IMR-90 (cell line): Measurements from ENCODE around the gene TTC28. TPM values are rescaled to one million over a fixed set of nuclear protein-coding genes. Genes with fewer than 3 reads are reported as not detected.

Source experiments
- ATAC-seq: fragments of 200-7000 bp; cut with Tn5 transposase; 2 replicates; pipeline ENCODE4 v1.9.1; 2020; ENCODE audit warnings: low read depth, mild to moderate bottlenecking, moderate library complexity
- BruUV-seq: library from RNA; stranded (reverse); fragments of 400-500 nt; replicated peaks from 2 replicates; lab custom pipeline; 2021; lab: Mats Ljungman, UMichigan
- CTCF ChIA-PET: fragments of 300-600 bp; formaldehyde crosslinking; extraction: SDS; loops from one replicate; lab custom pipeline; 2021; ENCODE audit warnings: antibody characterized with exemption; lab: Yijun Ruan, JAX
- POLR2A ChIA-PET: fragments of 300-600 bp; sonication (Branson Sonifier 250); formaldehyde crosslinking; loops from one replicate; lab custom pipeline; 2022; ENCODE audit warnings: antibody characterized with exemption; ENCODE audit not compliant: unreplicated experiment; lab: Charles Lee
- DNase-seq: peaks from one replicate; pipeline ENCODE4 v3.0.0; 2013
- H2AFZ ChIP-seq: replicated peaks from 2 replicates; pipeline ENCODE3; 2013; ENCODE audit warnings: low read length, mild to moderate bottlenecking; ENCODE audit not compliant: poor library complexity
- H2AK5ac ChIP-seq: 2 replicates; pipeline ENCODE4 v1.6.1; 2013; ENCODE audit warnings: low read depth, low read length, inconsistent platforms
- H2AK9ac ChIP-seq: replicated peaks from 2 replicates; pipeline ENCODE3; 2013; ENCODE audit warnings: mild to moderate bottlenecking, low read depth, low read length, moderate library complexity; ENCODE audit not compliant: poor library complexity
- H2BK120ac ChIP-seq: 2 replicates; pipeline ENCODE4 v1.6.1; 2013; ENCODE audit warnings: low read depth, low read length, inconsistent platforms
- H2BK15ac ChIP-seq: 3 replicates; pipeline ENCODE4 v1.6.1; 2013; ENCODE audit warnings: low read depth, low read length, inconsistent platforms
- H2BK20ac ChIP-seq: 2 replicates; pipeline ENCODE4 v1.6.1; 2013; ENCODE audit warnings: low read depth, mild to moderate bottlenecking, inconsistent platforms, low read length, moderate library complexity
- H2BK5ac ChIP-seq: 2 replicates; pipeline ENCODE4 v1.6.1; 2013; ENCODE audit warnings: mild to moderate bottlenecking, low read depth, low read length, inconsistent platforms; ENCODE audit not compliant: poor library complexity, severe bottlenecking
- H3K14ac ChIP-seq: replicated peaks from 2 replicates; pipeline ENCODE4 v1.6.1; 2013; ENCODE audit warnings: low read depth, low read length, inconsistent platforms
- H3K18ac ChIP-seq: 2 replicates; pipeline ENCODE4 v1.6.1; 2013; ENCODE audit warnings: low read depth, low read length, control low read depth
- H3K23ac ChIP-seq: 2 replicates; pipeline ENCODE4 v1.6.1; 2013; ENCODE audit warnings: low read depth, low read length, inconsistent platforms
- H3K27ac ChIP-seq: 2 replicates; pipeline ENCODE4 v1.5.1; 2013; ENCODE audit warnings: mild to moderate bottlenecking, control low read depth, low read length; ENCODE audit not compliant: insufficient read depth
- H3K27me3 ChIP-seq: 2 replicates; pipeline ENCODE4 v1.6.1; 2013; ENCODE audit warnings: low read length; ENCODE audit not compliant: control insufficient read depth, insufficient read depth
- H3K36me3 ChIP-seq: 2 replicates; pipeline ENCODE4 v1.6.1; 2013; ENCODE audit warnings: low read length, mixed read lengths; ENCODE audit not compliant: control insufficient read depth, insufficient read depth
- H3K4ac ChIP-seq: 2 replicates; pipeline ENCODE4 v1.6.1; 2013; ENCODE audit warnings: low read depth, low read length, inconsistent platforms
- H3K4me1 ChIP-seq: 2 replicates; pipeline ENCODE4 v1.6.1; 2013; ENCODE audit warnings: low read length, mixed read lengths; ENCODE audit not compliant: control insufficient read depth, insufficient read depth
- H3K4me2 ChIP-seq: 2 replicates; pipeline ENCODE4 v1.6.1; 2013; ENCODE audit warnings: low read depth, mild to moderate bottlenecking, control low read depth, low read length, moderate library complexity
- H3K4me3 ChIP-seq: 2 replicates; pipeline ENCODE4 v1.5.1; 2013; ENCODE audit warnings: low read depth, mild to moderate bottlenecking, control low read depth, low read length, moderate library complexity; ENCODE audit not compliant: insufficient read depth
- H3K56ac ChIP-seq: 2 replicates; pipeline ENCODE4 v1.6.1; 2013; ENCODE audit warnings: low read length, inconsistent platforms; ENCODE audit not compliant: insufficient read depth; ENCODE audit errors: extremely low read depth
- H3K79me1 ChIP-seq, 2 experiments: 2 replicates each; pipeline ENCODE4 v1.6.1; 2013; ENCODE audit warnings: low read length in 2 of 2, inconsistent platforms in 1 of 2, low read depth in 1 of 2
- H3K9ac ChIP-seq: 2 replicates; pipeline ENCODE4 v1.6.1; 2013; ENCODE audit warnings: low read depth, low read length, control low read depth
- H3K9me1 ChIP-seq: 2 replicates; pipeline ENCODE4 v1.6.1; 2013; ENCODE audit warnings: low read length, inconsistent platforms; ENCODE audit not compliant: insufficient read depth
- H3K9me3 ChIP-seq: 2 replicates; pipeline ENCODE4 v1.6.1; 2013; ENCODE audit warnings: low read length; ENCODE audit not compliant: control insufficient read depth, insufficient read depth
- H4K20me1 ChIP-seq: 2 replicates; pipeline ENCODE4 v1.6.1; 2013; ENCODE audit warnings: low read length, inconsistent platforms; ENCODE audit not compliant: insufficient read depth
- H4K5ac ChIP-seq: 2 replicates; pipeline ENCODE4 v1.6.1; 2013; ENCODE audit warnings: mild to moderate bottlenecking, low read depth, low read length, control low read depth
- H4K8ac ChIP-seq, 2 experiments: 2 replicates each; pipeline ENCODE4 v1.6.1; 2013; ENCODE audit warnings: low read depth in 2 of 2, low read length in 2 of 2, control low read depth in 1 of 2, inconsistent platforms in 1 of 2
- H4K91ac ChIP-seq: 2 replicates; pipeline ENCODE4 v1.6.1; 2013; ENCODE audit warnings: low read depth, low read length, inconsistent platforms; ENCODE audit not compliant: insufficient read depth
- CEBPB ChIP-seq: IDR thresholded peaks from 2 replicates; pipeline ENCODE4 v1.6.1; 2012; ENCODE audit warnings: low read depth, low read length, improper control_type of control experiment
- CHD1 ChIP-seq: IDR thresholded peaks from 2 replicates; pipeline ENCODE4 v1.6.1; 2012; ENCODE audit warnings: low read depth, low read length, improper control_type of control experiment
- ELK1 ChIP-seq: fragments of 150-350 bp; IDR thresholded peaks from 2 replicates; pipeline ENCODE4 v1.6.1; 2016; ENCODE audit warnings: low read depth, mild to moderate bottlenecking, low read length, moderate library complexity, borderline replicate concordance
- FOS ChIP-seq: fragments of 150-350 bp; IDR thresholded peaks from 2 replicates; pipeline ENCODE4 v1.6.1; 2016; ENCODE audit warnings: low read depth, low read length
- MAFK ChIP-seq: IDR thresholded peaks from 2 replicates; pipeline ENCODE4 v1.6.1; 2012; ENCODE audit warnings: low read depth, low read length, improper control_type of control experiment
- MAZ ChIP-seq: IDR thresholded peaks from 2 replicates; pipeline ENCODE4 v1.6.1; 2012; ENCODE audit warnings: low read depth, mild to moderate bottlenecking, low read length, improper control_type of control experiment, moderate library complexity, borderline replicate concordance
- MXI1 ChIP-seq: IDR thresholded peaks from 2 replicates; pipeline ENCODE4 v1.6.1; 2012; ENCODE audit warnings: low read depth, mild to moderate bottlenecking, low read length, moderate library complexity, borderline replicate concordance
- NFE2L2 ChIP-seq: fragments of 150-350 bp; IDR thresholded peaks from 2 replicates; pipeline ENCODE4 v1.6.1; 2016; ENCODE audit warnings: low read depth, mild to moderate bottlenecking, low read length
- POLR2A ChIP-seq: IDR thresholded peaks from 2 replicates; pipeline ENCODE4 v1.6.1; 2012; ENCODE audit warnings: mild to moderate bottlenecking, low read depth, low read length
- RAD21 ChIP-seq: IDR thresholded peaks from 2 replicates; pipeline ENCODE4 v1.6.1; 2012; ENCODE audit warnings: low read length, improper control_type of control experiment
- RCOR1 ChIP-seq: IDR thresholded peaks from 2 replicates; pipeline ENCODE4 v1.6.1; 2012; ENCODE audit warnings: mild to moderate bottlenecking, low read length, improper control_type of control experiment; ENCODE audit not compliant: insufficient replicate concordance
- SMC3 ChIP-seq: fragments of 150-350 bp; IDR thresholded peaks from 2 replicates; pipeline ENCODE4 v1.6.1; 2016; ENCODE audit warnings: low read depth, mild to moderate bottlenecking, antibody characterized with exemption, low read length, moderate library complexity
- USF2 ChIP-seq: fragments of 150-350 bp; IDR thresholded peaks from 2 replicates; pipeline ENCODE4 v1.6.1; 2017; ENCODE audit warnings: mild to moderate bottlenecking, antibody characterized with exemption, low read length, low read depth
- WGBS, 2 experiments: methylation state at CpG; one replicate each; pipeline versions ENCODE4 v1.1.5 to v1.1.7; 2013; ENCODE audit warnings: missing lambda C conversion rate in 2 of 2; ENCODE audit not compliant: insufficient read length in 1 of 2; ENCODE audit errors: extremely low coverage in 2 of 2; 5-methylcytosine and 5-hydroxymethylcytosine counted together
- dilution Hi-C: fragments of 300-500 bp; cut with HindIII; formaldehyde crosslinking; loops from one replicate; pipeline ENCODE4 v1.14.3; 2018; ENCODE audit warnings: low sequenced_read_pairs; ENCODE audit not compliant: unreplicated experiment
- in situ Hi-C: fragments of 300-500 bp; cut with MboI; formaldehyde crosslinking; loops from 3 replicates; pipeline ENCODE4 v1.14.3; 2019; ENCODE audit warnings: low sequenced_read_pairs, inconsistent platforms, mixed read lengths
- intact Hi-C: fragments of 100-400 bp; cut with micrococcal nuclease; formaldehyde crosslinking; loops from 2 replicates; pipeline ENCODE4 v1.10.0; 2022
- polyA plus RNA-seq, 3 experiments: library from polyadenylated mRNA; depleted of rRNA; stranded (reverse); fragments of >200 nt; gene quantifications; 2 replicates each; pipeline ENCODE4 v1.2.3, GENCODE V29; 2012; ENCODE audit warnings: low replicate concordance in 1 of 3
- total RNA-seq: library from RNA; depleted of rRNA; stranded (reverse); fragments of >200 nt; gene quantifications from 2 replicates; pipeline ENCODE4 v1.2.3, GENCODE V29; 2012

The TTC28 gene
- total and polyA plus RNA-seq, 2 of the 4 experiments (the other 2 are of a cell fraction) = 5.6 to 13.3 TPM

- H3K9ac ChIP-seq = no peak overlapping the region
- no peak overlapping the region for H4K5ac ChIP-seq
- TF ChIP-seq MAFK (no peak), NFE2L2 (no peak), USF2 (no peak), POLR2A (no peak), RCOR1 (no peak), SMC3 (no peak), CHD1 (no peak), MAZ (no peak), RAD21 (no peak), CEBPB (no peak), ELK1 (no peak), MXI1 (no peak), FOS (no peak)
- H4K20me1 ChIP-seq = no peaks in the 10 kb centered on the region
- ATAC-seq = no peak
- WGBS, 2 experiments = no CpG with 5 or more reads among the region's 3 CpGs
- no peaks in the 10 kb centered on the region for H3K9me3 ChIP-seq
- BruUV-seq = no TSS peak
- H2AK5ac ChIP-seq = no peak overlapping the region
- peaks cover 27% of the 10 kb centered on the region for H3K36me3 ChIP-seq
- DNase-seq = no peak
- no peak overlapping the region for H3K56ac ChIP-seq
- no peak overlapping the region for H2BK15ac ChIP-seq
- H2BK5ac ChIP-seq = no peak overlapping the region
- H3K4ac ChIP-seq = no peak overlapping the region
- POLR2A ChIA-PET = no interaction called here
- CTCF ChIA-PET = no interaction called here
- no peak overlapping the region for H3K18ac ChIP-seq
- H4K8ac ChIP-seq = no peak overlapping the region
- in situ Hi-C loops (no loop called here), dilution Hi-C loops (no loop called here), intact Hi-C loops (no loop called here)
- H2BK120ac ChIP-seq = no peak overlapping the region
- no peak overlapping the region for H3K4me3 ChIP-seq
- H2AFZ ChIP-seq = no peak overlapping the region
- H3K9me1 ChIP-seq = peaks cover 5% of the 10 kb centered on the region; the same call in 1 of the 2 replicates
- no peak overlapping the region for H2BK20ac ChIP-seq
- H2AK9ac ChIP-seq = no peak overlapping the region
- H3K14ac ChIP-seq = no peak overlapping the region
- H4K91ac ChIP-seq = no peak overlapping the region
- H3K23ac ChIP-seq = no peak overlapping the region
- peaks cover 5% of the 10 kb centered on the region; the same call in 1 of the 2 replicates for H3K4me1 ChIP-seq
- no peak overlapping the region for H3K27ac ChIP-seq
- H3K27me3 ChIP-seq = no peaks in the 10 kb centered on the region
- no peaks in the 10 kb centered on the region; a peak in 1 of 4 replicates for H3K79me1 ChIP-seq
- H3K4me2 ChIP-seq = no peak overlapping the region
Observed at GRCh38 chr22:28097627-28098026, 582.0 kb downstream of the TTC28 start.
